GM15510 (cell line): ENCODE data around the gene GLTPD2.
A peak's percentile ranks its signal among the peaks of the same experiment; 100 is the strongest.

Experiments
- POLR2A ChIP-seq: IDR thresholded peaks from 3 replicates; pipeline ENCODE4 v1.6.1; 2011; ENCODE audit warnings: borderline replicate concordance; ENCODE audit not compliant: insufficient read length; ENCODE audit errors: extremely low read depth

Gene GLTPD2

GRCh38 chr17:4815043-4815675 is 26.4 kb downstream of the GLTPD2 start:
- TF ChIP-seq POLR2A: no peak

GRCh38 chr17:4816826-4817225 is 28.1 kb downstream of the GLTPD2 start:
- no peak for TF ChIP-seq POLR2A

GRCh38 chr17:4818276-4818675 is 29.5 kb downstream of the GLTPD2 start:
- no peak for TF ChIP-seq POLR2A

- no peak for TF ChIP-seq POLR2A
Observed at GRCh38 chr17:4822835-4823234, 34.1 kb downstream of the GLTPD2 start.

- TF ChIP-seq POLR2A: no peak
Observed at GRCh38 chr17:4823373-4824089, 34.8 kb downstream of the GLTPD2 start.

- TF ChIP-seq POLR2A: no peak
Observed at GRCh38 chr17:4827399-4827798, 38.6 kb downstream of the GLTPD2 start.

- TF ChIP-seq POLR2A: peak; percentile 73
Observed at GRCh38 chr17:4833178-4833940, 44.6 kb downstream of the GLTPD2 start, which contains the start of gene MINK1. MINK1 (plus strand) TSS chr17:4833340; CDS start chr17:4833584, 244 bp downstream.

- no peak for TF ChIP-seq POLR2A
Observed at GRCh38 chr17:4833941-4834680, 45.3 kb downstream of the GLTPD2 start.

GRCh38 chr17:4834681-4835020 is 45.9 kb downstream of the GLTPD2 start:
- TF ChIP-seq POLR2A: no peak

GRCh38 chr17:4836221-4836620 is 47.5 kb downstream of the GLTPD2 start:
- no peak for TF ChIP-seq POLR2A

GRCh38 chr17:4837471-4838308 is 48.9 kb downstream of the GLTPD2 start:
- no peak for TF ChIP-seq POLR2A

- no peak for TF ChIP-seq POLR2A
Observed at GRCh38 chr17:4838309-4838785, 49.6 kb downstream of the GLTPD2 start.

GRCh38 chr17:4839221-4839620 is 50.5 kb downstream of the GLTPD2 start:
- TF ChIP-seq POLR2A: no peak
